Measurements from ENCODE around the gene GPC1.

GPC1 gene

GRCh38 chr2:240411261-240412160 lies 24.0 kb upstream of the GPC1 start:
- no peak for DNase-seq (ENCODE audit: low read depth in 1 of 2, low spot score in 1 of 2)

GRCh38 chr2:240412211-240412861 lies 23.1 kb upstream of the GPC1 start:
- no peak for DNase-seq (ENCODE audit: low read depth in 1 of 2, low spot score in 1 of 2)

DNA sequence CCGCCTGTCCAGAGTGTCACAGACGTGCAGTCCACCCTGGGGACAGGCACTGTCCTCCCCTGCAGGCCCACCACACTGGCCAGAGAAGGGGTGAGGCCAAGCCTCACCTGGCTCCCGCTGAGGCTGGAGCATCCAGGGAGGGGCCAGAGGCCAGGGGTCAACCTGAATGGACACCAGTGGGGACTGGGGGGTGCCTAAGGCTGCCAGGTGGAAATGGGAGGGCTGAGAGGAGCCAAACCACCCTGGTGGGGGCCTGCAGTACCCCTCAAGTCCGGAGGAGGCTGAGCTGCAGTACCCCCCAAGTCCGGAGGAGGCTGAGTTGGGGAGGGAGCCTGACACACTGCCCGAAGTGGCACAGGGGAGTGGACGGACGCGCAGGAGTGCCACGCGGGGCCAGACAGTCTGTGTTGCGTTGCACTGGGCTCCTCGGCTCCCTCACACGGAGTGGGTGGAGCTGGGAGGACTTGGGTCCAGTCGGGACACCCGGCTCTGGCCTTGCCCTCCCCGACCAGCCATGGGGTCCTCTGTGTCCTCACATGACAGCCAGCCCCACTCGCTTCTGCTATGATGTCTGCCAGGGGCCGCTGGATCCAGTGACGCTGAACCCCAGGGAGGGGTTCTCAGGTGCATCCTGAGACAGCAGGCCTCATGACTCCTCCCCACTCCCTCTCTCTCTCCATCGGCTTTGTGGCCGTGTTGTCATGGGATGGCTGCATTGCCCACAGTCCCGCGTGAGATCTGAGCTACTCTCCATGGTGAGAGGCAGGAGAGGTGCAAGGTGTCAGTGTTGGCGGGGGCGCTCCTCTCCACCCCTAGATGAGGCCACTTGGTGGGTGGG lies 22.3 kb upstream of the GPC1 start:
- no peak for DNase-seq (ENCODE audit: low read depth in 1 of 2, low spot score in 1 of 2)

- no peak for DNase-seq (ENCODE audit: low read depth in 1 of 2, low spot score in 1 of 2)
These were observed 21.5 kb upstream of the GPC1 start for GRCh38 chr2:240413813-240414429.

- no peak for DNase-seq (ENCODE audit: low read depth in 1 of 2, low spot score in 1 of 2)
These were observed 18.6 kb upstream of the GPC1 start for GRCh38 chr2:240416821-240417220.

GRCh38 chr2:240418311-240418710 lies 17.2 kb upstream of the GPC1 start:
- no peak for DNase-seq (ENCODE audit: low read depth in 1 of 2, low spot score in 1 of 2)

- no peak for DNase-seq (ENCODE audit: low read depth in 1 of 2, low spot score in 1 of 2)
These were observed 16.2 kb upstream of the GPC1 start for GRCh38 chr2:240419271-240419670.

GRCh38 chr2:240419723-240420122 lies 15.7 kb upstream of the GPC1 start:
- DNase-seq (ENCODE audit: low read depth in 1 of 2, low spot score in 1 of 2), result no peak

DNA sequence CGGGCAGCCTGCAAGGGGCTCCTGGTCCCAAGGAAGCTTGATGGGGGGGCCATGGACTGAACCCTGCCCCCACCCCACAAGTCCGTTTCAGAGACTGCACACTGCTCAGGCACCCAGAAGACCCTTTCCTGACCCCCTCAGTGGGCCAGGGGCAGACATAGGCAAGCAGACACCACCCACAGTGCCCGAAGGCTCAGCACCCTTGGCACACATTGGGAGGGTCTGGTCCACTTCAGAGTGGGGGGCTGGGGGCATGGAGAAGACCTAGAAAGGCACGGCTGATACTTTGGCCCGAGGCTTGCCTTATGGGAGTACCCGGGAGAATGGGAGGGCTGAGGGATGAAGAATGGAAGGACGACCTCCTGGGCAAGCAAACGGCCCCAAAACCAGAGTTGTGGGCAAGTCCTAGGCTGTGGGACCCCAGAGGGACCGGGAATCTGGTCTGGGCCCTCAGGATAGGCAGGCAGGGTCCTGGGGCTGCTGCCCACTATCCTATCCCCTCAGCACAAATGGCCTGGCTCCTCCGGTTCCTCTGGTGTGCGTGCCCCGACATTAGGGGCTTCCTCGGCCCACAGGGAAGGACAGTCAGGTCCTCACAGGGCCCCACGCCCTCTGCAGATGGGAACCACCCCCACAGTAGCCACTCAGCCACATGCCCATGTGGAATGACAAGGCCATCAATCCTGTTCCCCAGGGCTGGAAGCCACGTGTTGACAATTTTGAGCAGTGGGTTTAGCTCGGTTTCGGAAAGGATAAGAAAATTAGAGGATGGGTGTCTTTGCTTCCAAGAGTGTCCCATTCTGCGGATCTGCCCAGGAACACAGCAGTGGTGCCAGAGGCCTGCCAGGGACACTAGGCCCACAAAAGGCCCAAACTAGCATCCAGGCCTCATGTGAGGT lies 15.0 kb upstream of the GPC1 start:
- DNase-seq (ENCODE audit: low read depth in 1 of 2, low spot score in 1 of 2), result no peak

DNA sequence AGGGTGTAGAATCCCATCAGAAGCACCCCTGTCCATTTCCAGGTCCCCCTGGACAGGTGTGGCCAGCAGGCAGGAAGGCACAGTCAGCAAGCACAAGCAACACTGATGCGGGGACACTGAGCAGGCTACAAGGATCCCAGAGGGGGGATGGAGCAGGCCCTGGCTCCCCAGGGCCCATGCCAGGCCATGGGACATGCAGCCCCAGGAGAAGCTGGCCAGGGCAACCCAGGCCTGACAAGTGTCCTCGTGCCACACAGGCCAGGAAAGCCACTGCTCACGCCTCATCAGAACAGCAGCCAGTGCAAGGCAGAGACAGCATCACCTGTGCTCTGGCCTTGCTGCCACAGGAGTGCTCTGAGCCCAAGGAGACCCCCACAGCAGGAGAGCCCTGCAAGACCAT lies 14.1 kb upstream of the GPC1 start:
- no peak for DNase-seq (ENCODE audit: low read depth in 1 of 2, low spot score in 1 of 2)

DNA sequence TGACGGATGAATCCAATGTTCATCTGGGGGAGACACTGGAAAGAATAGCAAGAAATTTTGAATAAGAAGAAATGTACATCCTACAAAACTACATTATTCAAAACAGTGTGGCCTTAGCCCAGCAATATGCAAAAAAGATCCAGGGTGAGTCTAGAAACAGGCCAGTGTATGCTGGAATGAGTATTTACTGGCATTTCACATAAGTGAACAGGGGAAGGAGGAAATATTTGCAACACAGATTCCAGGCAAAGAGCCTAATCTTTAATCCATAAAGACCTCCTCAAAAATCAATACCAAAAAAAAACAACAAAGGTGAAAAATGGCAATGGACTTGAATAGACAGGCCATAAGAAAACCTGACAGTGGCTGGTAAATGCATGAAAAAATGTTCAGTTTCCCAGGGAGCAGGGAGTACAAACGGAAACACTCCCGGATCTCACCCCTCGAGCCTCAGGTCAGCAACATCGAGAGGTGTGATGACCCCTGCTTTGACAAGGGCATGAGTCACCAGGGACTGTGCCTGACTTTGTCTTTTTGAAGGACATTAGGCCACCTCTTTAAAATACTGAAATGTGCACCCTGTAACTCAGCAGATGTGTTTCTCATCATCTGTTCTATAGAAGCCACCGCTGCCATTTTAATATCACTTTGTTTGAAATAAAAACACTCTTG lies 12.7 kb upstream of the GPC1 start:
- DNase-seq (ENCODE audit: low read depth in 1 of 2, low spot score in 1 of 2), result no peak

DNA sequence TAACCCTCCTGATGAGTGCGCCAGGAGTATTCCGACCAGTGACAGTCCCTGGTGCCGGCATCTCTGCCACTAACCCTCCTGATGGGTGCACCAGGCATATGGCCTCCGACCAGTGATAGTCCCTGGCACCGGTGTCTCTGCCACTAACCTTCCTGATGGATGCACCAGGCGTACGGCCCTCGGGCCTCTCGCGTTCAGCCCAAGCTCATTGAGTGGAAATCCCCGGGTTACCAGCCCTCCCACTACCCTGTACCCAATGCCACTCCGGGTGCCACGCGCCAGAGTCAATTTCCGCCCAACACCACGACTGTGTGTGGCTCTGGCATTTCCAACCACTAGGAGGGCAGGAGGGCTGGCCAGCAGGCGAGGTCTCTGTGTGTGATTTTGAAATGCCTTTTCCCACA lies 11.7 kb upstream of the GPC1 start:
- DNase-seq (ENCODE audit: low read depth in 1 of 2, low spot score in 1 of 2), result no peak

- DNase-seq (ENCODE audit: low read depth in 1 of 2, low spot score in 1 of 2), result no peak
These were observed 10.9 kb upstream of the GPC1 start for GRCh38 chr2:240424341-240425235.

GRCh38 chr2:240425236-240425615 lies 10.2 kb upstream of the GPC1 start:
- DNase-seq (ENCODE audit: low read depth in 1 of 2, low spot score in 1 of 2), result no peak

DNA sequence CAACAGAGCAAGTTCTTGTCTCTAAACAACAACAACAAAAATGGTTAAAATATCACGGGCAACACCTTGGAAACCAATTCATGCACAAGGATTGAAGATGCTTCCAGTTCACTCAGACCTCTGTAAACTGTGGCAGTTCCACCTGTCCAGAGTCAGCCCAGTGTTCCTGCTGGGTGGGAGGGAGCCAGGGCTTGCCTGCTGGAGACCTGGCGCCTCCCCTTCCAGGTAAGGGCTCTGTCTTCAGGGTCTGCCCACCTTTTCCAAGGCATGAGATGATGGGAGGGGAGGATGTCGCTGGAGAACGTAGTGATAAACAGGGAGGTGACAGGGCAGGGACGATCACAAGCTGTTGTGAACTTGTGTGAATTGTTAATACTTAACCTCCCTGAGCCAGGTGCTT lies 9.8 kb upstream of the GPC1 start:
- no peak for DNase-seq (ENCODE audit: low read depth in 1 of 2, low spot score in 1 of 2)

DNA sequence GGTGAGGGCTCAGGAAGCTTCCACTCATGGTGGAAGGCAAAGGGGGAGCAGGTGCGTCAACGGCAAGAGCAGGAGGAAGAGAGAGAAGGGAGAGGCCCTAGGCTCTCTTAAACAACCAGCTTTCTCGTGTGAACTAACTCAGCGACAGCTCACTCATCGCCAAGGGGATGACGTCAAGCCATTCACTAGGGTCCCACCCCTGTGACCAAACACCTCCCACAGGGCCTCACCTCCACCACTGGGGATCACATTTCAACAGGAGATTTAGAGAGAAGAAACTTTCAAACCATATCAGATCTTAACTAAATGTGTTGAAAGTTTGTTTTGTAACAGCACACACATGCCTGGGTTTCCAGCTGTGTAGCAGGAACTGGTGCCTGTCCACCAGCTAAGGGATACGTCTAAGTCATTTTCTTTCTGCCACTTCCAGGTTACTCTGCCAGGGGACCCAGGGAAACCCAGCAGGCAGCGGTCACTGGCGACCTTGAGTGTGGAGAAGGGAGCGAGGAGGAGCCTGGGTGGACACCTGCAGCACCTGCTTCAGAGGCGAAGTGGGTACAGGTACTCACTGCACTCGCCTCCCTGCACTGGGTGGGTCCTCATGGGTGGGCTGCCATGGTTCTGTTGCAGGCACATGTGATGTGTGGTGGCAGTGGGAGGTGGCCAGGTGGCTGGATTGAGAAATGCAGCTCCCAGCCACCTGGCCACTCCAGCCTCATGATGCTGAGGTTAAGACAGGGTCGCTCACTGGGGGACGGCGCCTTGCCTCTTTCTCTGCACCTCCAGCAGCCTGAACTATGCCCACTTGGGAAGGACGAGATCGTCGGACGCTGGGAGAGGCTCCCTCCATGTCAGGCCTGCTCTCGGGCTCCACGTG lies 8.4 kb upstream of the GPC1 start:
- no peak for DNase-seq (ENCODE audit: low read depth in 1 of 2, low spot score in 1 of 2)

GRCh38 chr2:240427729-240428128 lies 7.7 kb upstream of the GPC1 start:
- no peak for DNase-seq (ENCODE audit: low read depth in 1 of 2, low spot score in 1 of 2)

DNA sequence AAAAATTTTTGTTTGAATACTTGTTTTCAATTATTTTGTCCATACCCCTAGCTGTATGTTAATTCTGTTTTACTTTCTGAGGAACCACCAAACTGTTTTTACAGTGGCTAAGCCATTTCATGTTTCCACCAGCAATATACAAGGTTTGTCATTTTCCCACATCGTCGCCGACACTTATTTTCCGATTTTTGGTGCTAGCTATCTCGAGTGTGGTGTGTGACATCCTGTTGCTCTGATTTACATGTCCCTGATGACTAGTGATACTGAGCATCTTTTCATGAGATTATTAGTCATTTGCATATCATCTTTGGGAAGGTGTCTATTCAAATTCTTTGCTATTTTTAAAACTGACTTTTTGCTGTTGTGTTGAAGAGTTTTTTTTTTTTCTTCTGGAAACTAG lies 7.2 kb upstream of the GPC1 start:
- no peak for DNase-seq (ENCODE audit: low read depth in 1 of 2, low spot score in 1 of 2)
